GM21360 (cell line): ENCODE results near the gene GRIA4.
A peak's percentile ranks its signal among the peaks of the same experiment; 100 is the strongest.
"Not testable (repeated sequence)": the region's sequence is repeated elsewhere in the genome, so short reads cannot be mapped to it uniquely, and the experiment has no call there.

ENCODE experiments used
- ATAC-seq: cut with Tn5 transposase; IDR thresholded peaks from one replicate; pipeline ENCODE4 v1.9.1; 2021; ENCODE audit warnings: mild to moderate bottlenecking, moderate library complexity; ENCODE audit not compliant: unreplicated experiment

GRIA4 gene

DNA sequence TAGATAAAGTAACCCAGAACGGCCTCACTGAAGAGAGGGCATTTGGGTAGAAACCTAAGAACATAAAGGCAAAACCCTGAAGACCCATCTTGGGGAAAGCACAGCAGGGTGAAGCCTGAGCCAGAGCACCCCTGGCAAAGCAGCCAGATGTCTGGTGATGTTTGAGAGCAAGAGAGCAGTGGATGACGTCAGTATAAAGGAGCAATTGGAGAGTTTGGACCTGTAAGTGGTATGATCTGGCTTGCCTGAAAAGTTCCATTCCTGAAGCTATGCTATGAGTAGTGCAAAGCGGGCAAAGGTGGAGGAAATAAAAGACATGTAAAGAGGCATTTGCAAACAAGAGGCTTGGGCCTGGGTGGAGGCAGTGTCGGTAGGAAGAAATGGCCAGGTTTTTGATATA is 244.4 kb downstream of the GRIA4 start:
- ATAC-seq = no peak

- no peak for ATAC-seq
These were observed 247.1 kb downstream of the GRIA4 start for GRCh38 chr11:105856954-105857353.

DNA sequence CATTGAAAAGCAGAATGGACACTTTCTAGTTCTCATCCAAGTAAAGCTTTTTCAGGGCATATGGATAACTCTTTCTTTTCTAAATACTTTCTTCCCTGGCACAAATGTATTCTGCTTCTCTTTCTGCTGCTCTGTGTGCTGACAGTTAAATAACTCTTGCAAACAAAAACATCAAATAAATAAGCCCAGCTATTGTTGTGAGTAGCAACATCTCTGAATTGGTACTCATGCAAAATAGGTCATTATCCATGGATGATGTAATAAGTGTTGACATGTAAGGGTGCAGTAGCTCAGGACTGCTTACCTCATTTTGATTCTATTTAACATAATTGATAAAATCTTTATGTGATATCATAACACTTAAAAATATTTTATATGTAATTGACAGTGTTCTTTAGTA is 247.9 kb downstream of the GRIA4 start:
- no peak for ATAC-seq

DNA sequence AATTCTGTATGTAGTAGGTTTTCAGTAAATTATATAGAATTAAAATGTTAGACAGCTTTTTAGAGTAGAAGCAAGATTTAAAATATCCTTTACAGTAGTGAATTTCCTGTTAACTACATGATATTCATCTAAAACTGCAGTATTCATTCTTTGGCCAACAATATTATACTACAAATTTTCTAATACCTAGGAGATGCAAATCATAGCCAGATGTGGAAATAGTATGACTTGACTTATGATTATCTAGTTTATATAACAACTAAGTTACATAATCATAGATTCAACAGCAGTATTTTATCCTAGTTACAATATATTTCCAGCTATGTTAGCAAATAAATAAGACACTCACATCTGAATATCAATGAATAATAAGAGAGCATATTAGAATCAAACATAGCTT is 249.0 kb downstream of the GRIA4 start:
- no peak for ATAC-seq

DNA sequence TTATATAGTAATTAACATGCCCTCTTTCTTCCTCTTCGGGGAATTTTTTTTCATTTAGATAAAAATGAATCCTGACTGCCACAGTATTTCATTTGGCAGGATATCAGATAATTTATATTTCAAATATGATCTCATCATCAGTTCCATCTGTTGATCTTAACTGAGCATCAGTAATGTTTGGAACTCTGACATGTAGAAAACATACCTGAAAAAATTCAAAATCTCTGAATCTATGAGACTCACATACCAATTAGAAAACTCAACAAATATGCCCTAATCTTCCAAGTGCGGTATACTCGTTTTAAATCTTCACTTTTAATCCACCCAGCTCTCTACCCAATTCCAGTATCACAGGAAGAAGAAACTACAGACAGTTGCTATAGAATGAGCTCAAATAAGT is 250.2 kb downstream of the GRIA4 start:
- ATAC-seq = no peak

DNA sequence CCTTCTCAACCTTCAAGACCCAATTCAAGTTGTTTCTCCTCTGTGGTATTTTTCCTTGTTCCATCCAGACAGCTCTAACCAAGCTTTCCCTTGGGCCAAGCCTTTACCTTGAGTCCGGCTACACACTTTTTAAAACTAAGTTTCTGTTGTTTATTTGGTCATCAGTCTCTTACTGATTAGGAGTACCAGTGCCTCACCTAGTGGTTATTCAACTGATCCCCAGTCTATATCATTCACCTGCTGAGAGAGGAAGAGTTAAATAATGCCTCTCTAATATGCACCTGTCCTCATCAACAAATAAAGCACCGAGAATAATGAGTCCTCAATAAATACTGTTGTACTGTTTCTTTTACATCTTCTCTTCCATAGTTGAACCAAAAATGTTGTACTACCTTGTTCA is 251.4 kb downstream of the GRIA4 start:
- ATAC-seq = no peak

DNA sequence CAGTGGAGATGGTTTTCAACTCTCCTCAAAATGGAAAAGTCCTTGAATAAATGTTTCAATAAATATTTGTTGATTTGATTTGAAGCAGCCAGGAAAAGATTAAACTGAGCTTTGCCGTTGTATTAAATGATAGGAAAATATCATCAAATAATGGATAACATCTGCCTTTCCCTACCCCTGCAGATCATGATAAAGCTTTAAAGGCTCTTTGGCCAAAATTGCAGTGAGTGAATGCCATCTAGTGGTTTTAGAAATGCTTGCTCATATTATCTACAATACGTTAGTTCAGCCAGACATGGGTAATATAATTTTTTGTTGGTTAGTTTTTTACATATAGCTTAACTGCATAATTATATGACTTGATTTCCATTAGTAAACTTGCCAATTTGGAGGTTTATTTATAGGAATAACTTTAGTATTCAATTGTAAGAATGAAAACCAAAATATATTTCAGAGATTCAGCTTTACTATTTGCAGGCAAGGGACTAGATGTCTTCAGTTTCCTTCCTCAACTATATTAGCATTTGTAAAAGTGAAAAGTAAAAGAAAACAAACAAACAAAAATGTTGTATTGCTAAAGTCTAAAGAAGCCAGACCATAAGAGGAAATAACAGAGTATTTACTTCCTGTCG is 253.0 kb downstream of the GRIA4 start:
- peak; percentile 62 for ATAC-seq

DNA sequence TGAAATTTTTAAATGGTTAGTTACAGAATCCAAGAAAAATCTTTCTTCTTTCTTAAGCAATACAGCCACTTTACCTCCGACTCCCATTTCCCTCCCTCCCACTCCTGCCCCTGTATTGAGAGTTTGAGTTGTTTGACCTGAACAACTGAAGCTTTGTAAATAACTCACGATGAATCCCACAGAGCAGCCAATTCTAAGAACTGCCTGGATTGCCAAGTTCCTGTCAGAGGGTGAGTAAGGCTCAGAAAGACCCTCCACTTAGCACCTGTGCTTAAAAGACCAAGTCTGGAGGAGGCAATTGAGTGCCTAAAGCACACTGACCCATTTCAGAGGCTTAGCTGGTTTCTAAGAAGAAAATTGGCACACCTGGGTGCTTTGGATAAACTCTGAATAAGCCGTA is 253.7 kb downstream of the GRIA4 start:
- no peak for ATAC-seq

DNA sequence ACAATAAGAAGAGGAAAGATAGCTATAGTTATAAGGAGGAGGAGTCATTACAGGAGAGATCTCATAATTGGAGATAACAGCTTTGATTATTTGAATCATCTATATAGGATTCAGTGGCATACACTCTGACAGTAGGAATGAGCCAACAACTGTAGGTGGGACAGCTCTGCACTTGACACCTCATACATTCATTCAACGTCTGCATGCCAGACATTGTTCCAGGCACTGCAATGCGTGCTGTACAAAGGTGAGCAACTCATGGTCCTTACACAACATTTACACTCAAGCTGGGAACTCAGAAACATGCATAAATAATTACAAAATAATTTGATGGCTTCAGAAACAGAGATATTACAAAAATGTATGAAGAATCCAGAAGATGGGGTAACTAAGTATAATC is 257.9 kb downstream of the GRIA4 start:
- ATAC-seq = no peak

GRCh38 chr11:105868762-105869285 is 259.0 kb downstream of the GRIA4 start:
- ATAC-seq = no peak

- no peak for ATAC-seq
These were observed 260.7 kb downstream of the GRIA4 start for GRCh38 chr11:105870516-105871113.

DNA sequence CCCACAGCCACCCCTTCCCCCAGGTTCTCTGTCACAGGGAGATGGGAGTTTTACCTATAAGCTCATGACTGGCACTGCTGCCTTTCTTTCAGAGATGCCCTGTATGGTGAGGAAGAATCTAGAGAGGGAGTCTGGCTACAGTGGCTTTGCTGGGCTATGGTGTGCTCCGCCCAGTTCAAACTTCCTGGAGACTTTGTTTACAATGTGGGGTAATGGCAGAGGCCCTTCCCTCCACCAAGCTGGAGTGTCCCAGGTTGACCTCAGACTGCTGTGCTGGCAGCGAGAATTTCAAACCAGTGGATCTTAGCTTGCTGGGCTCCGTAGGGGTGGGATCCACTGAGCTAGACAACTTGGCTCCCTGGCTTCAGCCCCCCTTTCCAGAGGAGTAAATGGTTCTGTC is 268.6 kb downstream of the GRIA4 start:
- no peak for ATAC-seq

DNA sequence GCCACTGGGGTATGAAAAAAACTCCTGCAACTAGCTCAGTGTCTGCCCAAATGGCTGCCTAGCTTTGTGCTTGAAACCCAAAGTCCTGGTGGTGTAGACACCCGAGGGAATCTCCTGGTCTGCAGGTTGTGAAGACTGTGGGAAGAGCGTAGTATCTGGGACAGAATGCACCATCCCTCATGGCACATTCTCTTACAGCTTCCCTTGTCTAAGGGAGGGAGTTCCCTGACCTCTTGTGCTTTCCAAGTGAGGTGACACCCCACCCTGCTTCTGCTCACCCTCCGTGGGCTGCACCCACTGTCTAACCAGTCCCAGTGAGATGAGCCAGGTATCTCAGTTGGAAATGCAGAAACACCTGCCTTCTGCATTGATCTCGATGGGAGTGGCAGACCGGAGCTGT is 269.1 kb downstream of the GRIA4 start:
- ATAC-seq = not testable (repeated sequence)

- ATAC-seq = no peak
These were observed 271.2 kb downstream of the GRIA4 start for GRCh38 chr11:105881027-105881426.

- no peak for ATAC-seq
These were observed 274.6 kb downstream of the GRIA4 start for GRCh38 chr11:105884436-105884835.

DNA sequence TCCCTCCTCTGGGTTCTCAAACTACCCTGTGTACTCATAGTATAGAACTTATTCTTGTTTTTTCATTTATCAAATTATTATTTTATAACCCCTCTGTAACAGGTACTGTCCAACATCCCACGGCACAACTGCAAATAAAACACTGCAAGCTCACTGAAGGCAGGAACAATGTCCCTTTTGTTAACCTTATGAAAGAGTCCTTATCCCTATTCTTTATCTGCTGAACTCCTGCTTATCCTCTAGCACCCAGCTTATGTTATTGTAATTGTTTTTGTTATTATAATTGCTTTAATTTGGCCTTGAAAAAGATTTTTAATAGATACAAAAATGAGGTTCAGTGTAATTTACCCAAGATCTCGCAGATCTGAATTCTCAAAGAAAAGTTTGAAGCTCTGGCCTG is 281.8 kb downstream of the GRIA4 start:
- ATAC-seq = no peak

DNA sequence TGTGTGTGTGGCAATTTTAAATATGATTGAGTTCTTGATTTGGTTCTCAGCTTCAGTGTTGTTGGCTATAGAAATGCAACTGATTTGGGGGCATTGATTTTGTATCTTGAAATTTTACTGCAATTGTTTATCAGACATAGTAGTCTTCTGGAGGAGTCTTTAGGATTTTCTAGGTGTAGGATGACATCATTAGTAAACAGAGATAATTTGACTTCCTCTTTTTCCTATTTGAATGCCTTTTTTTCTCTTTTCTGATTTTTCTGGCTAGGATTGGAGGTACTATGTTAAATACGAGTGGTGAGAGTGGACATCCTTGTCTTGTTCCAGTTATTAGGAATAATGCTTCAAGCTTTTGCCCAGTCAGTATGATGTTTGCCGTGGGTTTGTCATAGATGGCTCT is 287.3 kb downstream of the GRIA4 start:
- ATAC-seq = no peak

- no peak for ATAC-seq
These were observed 289.9 kb downstream of the GRIA4 start for GRCh38 chr11:105899772-105900171.

DNA sequence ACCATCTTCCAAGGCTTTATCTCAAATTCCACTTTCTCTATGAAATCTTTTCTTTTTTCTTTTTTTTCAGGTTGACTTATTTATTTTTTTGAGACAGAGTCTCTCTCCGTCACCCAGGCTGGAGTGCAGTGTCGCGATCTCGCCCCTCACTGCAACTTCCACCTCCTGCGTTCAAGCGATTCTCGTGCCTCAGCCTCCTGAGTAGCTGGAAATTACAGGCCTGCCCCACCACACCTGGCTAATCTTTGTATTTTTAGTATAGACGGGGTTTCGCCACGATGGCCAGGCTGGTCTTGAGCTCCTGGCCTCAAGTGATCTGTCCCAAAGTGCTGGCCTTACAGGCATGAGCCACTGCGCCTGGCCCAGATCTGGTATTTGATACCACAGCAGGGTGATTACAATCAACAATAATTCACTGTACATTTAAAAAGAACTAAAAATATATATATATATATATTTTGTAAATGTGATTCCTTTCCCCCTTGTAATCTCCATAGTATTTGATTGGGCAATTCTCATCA is 290.7 kb downstream of the GRIA4 start:
- ATAC-seq = no peak

GRCh38 chr11:105903113-105903512 is 293.2 kb downstream of the GRIA4 start:
- ATAC-seq = no peak

GRCh38 chr11:105906517-105906916 is 296.6 kb downstream of the GRIA4 start:
- no peak for ATAC-seq

- ATAC-seq = no peak
These were observed 297.4 kb downstream of the GRIA4 start for GRCh38 chr11:105907319-105907718.
